GM12872 (cell line): ENCODE results near the gene MLANA.

Source experiments
- TF ChIP-seq, protein P1 (sequence below): IDR thresholded peaks from 3 replicates; pipeline ENCODE4 v1.5.1; 2011; ENCODE audit warnings: low read depth, mild to moderate bottlenecking, low read length, moderate library complexity; ENCODE audit not compliant: insufficient read depth

MLANA gene

DNA sequence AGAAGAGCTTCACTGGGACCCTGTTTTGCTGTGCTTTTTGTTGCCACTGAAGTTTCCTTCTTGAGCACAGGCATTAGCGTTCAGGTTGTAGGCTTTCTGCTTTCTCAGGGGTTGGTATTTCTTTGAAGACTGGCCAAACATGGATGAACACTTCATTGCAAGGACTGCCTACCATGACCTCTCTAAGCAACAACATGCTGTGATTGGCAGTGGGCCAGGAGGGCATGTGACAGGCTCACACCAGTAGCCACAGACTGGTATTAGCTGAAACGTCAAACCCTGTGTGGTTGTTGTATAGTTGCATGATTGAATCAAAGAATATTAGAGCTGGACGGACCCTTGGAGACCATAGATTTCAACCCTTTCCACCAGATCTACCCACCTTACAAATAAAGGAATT is 20.0 kb upstream of the MLANA start:
- TF ChIP-seq, protein P1, sequence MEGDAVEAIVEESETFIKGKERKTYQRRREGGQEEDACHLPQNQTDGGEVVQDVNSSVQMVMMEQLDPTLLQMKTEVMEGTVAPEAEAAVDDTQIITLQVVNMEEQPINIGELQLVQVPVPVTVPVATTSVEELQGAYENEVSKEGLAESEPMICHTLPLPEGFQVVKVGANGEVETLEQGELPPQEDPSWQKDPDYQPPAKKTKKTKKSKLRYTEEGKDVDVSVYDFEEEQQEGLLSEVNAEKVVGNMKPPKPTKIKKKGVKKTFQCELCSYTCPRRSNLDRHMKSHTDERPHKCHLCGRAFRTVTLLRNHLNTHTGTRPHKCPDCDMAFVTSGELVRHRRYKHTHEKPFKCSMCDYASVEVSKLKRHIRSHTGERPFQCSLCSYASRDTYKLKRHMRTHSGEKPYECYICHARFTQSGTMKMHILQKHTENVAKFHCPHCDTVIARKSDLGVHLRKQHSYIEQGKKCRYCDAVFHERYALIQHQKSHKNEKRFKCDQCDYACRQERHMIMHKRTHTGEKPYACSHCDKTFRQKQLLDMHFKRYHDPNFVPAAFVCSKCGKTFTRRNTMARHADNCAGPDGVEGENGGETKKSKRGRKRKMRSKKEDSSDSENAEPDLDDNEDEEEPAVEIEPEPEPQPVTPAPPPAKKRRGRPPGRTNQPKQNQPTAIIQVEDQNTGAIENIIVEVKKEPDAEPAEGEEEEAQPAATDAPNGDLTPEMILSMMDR = no peak

- TF ChIP-seq, protein P1 = no peak
Measured at GRCh38 chr9:5871785-5872184, 18.9 kb upstream of the MLANA start.

DNA sequence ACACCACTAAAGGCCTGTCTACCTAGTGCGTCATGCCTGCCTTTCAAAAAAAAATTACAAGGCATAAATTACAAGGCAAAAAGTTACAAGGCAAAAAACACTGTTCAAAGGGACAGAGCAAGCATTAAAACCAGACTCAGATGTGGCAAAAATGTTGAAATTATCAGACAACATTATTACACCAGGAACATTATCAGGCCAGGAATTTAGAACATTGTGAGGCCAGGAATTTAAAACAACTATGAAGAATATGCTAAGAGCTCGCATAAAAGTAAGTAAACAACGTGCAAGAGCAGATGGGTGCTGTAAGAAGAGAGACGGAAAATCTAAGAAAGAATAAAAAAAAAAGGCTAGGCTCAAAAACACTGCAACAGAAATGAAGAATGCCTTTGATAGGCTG is 18.2 kb upstream of the MLANA start:
- TF ChIP-seq, protein P1 = no peak

DNA sequence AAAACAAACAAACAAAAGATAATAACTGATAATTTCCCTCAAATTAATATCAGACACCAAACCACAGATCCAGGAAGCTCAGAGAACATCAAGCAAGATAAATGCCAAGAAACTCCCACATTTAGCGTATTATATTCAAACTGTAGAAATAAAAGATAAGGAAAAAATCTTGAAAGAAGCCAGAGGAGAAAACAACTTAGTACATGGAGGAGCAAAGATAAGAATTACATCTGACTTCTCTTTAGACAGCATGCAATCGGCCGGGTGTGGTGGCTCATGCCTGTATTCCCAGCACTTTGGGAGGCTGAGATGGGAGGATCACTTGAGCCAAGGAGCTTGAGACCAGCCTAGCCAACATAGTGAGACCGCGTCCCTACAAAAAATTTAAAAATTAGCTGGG is 17.2 kb upstream of the MLANA start:
- TF ChIP-seq, protein P1 = no peak

GRCh38 chr9:5874048-5874447 is 16.6 kb upstream of the MLANA start:
- TF ChIP-seq, protein P1 = no peak

DNA sequence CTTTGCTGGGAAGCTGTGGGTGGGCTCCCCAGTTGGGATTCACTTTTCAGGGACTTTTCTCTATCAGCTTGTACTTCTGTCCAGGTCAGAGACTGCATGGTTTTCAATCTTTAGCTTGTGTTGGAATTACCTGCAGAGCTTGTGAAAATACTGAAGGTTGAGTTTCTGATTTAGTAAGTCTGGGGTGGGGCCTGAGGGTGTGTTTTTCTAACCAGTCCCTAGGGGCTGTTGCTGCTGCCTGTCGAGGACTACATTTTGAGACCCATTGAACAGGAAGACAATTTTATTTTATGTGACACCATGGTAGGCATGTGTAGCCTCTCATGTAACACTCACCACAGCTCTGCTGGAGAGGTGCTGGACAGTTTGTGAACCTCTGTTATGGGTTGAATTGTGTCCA is 14.7 kb upstream of the MLANA start:
- TF ChIP-seq, protein P1 = no peak

GRCh38 chr9:5876711-5877110 is 14.0 kb upstream of the MLANA start:
- TF ChIP-seq, protein P1 = no peak; the same call in 2 of the 3 replicates

DNA sequence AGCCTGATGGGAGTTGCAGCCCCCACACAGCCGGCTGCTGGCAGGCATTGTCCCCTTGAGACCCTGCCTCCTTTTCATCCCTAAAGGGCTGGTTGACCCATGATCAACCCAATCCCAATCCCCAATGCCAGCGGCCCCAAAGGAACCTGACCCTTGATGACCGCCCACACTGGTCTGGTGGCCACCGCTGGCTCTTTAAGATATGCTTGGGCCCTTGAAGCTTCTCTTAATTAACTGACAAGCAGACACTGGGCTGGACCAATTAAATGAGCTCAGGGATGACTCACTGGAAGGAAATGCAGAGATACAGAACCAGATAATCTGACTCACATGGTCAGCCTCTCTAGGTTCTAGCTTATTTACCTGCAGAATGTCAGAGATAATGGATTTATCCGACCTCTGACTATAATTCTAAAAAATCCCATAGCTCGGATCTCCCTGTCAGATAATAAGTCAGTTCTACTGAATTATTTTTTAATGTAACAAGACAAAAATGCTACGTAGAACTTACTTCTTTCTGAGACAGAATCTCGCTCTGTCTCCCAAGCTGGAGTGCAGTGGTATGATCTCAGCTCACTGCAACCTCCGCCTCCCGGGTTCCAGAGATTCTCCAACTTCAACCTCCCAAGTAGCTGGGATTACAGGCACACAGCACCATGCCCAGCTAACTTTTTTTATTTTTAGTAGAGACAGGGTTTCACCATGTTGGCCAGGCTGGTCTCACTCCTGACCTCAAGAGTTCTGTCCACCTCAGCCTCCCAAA is 11.1 kb upstream of the MLANA start:
- TF ChIP-seq, protein P1 = no peak
